ENCODE results near the gene TSEN34.

DNA sequence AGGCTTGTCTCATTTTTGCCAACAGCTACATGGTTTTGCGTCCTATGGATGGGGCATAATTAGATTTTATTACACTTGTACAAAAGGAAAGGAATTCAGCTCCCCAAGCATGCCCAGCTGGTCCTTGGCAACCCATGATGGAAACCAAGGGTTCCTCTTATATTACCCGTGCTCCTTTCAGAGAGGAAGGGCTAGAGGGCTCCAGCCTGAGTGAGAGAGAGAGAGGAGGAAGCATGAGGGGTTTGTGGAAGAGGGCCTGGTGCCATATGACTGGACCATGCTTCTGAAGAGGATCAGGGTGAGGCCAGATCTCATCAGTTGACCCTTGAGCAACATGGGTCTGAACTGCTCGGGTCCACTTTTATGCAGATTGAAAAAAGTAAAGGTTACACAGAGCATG lies 6.0 kb downstream of the TSEN34 start:
- TF ChIP-seq CTCF (IDR thresholded peaks at IDR 0.05) (no peak), POLR2A (IDR thresholded peaks at IDR 0.05) (no peak), EP300 (IDR thresholded peaks at IDR 0.05) (no peak)

Measured in stomach (tissue), 4 donors.